DMS153 (cell line): ENCODE data around the gene PCDHGC3.

Experiments
- DNase-seq: peaks from one replicate; lab custom pipeline; 2025; lab: John Stamatoyannopoulos, UW

PCDHGC3 gene

DNA sequence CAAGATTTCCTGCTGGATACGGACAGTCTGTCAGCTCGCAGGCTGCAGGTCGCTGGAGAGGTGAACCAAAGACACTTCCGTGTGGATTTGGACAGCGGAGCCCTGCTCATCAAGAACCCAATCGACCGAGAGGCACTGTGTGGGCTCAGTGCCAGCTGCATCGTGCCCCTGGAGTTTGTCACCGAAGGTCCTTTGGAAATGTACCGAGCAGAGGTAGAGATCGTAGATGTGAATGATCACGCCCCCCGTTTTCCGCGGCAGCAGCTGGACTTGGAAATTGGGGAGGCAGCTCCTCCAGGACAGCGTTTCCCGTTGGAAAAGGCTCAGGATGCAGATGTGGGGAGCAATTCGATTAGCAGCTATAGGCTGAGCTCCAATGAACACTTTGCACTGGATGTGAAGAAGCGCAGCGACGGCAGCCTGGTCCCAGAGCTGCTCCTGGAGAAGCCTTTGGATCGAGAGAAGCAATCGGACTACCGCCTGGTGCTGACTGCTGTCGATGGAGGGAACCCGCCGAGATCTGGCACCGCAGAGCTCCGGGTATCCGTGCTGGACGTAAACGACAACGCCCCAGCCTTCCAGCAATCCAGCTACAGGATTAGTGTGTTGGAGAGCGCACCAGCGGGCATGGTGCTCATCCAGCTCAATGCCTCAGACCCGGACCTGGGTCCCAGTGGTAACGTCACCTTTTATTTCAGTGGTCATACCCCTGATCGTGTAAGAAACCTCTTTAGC lies 9.7 kb downstream of the PCDHGC3 start:
- DNase-seq, result no peak

DNA sequence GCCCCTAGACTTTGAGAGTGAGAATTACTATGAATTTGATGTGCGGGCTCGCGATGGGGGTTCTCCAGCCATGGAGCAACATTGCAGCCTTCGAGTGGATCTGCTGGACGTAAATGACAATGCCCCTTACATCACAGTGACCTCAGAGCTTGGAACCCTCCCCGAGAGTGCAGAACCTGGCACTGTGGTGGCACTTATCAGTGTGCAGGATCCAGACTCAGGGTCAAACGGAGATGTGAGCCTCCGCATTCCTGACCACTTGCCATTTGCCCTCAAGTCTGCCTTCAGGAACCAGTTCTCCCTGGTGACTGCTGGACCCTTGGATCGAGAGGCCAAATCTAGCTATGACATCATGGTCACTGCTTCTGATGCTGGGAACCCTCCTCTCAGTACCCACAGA lies 10.3 kb downstream of the PCDHGC3 start:
- DNase-seq, result no peak

GRCh38 chr5:141487131-141487530 lies 11.4 kb downstream of the PCDHGC3 start:
- DNase-seq, result no peak

DNA sequence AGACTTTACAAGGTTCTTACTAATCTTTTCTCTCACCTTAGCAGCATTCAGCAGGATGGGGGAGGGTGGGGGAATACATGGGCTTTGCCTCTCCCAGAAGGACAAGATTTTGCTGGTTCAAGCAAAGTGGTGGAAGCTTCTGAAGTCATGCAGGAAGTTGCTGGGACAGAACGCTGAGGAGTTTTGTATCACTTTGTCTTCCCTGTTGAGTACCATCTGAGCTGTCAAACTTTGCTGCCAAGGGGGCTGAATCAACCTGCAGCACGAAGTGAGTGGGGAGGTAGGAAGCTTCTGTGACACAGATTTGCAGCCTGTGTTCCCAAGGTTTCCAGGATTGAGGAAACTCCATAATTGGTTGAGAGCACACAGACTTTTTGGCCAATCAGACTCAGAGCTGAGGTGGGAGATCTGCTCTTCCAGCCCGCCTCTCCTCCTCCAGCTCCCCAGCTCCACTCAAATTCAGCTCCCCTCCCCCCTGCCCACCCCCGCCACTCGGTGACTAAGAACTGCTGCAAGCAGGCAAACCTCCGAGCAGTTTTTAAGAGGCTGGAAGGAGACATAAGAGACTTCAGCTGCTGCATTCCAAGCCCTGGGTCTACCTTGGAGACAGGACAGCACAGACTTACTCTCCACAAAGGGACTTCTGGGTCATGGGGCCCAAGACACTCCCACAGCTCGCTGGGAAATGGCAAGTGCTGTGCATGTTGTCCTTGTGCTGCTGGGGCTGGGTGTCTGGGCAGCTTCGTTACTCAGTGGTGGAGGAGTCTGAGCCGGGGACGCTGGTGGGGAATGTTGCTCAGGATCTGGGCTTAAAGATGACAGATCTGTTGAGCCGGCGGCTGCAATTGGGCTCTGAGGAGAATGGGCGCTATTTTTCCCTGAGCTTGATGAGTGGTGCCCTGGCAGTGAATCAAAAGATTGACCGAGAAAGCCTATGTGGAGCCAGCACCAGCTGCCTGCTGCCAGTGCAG lies 13.1 kb downstream of the PCDHGC3 start, which contains the start of gene PCDHGC5:
TSS of gene PCDHGC5 (plus strand) at position 491 of the 971 bp plus-strand sequence. CDS start at position 651, 160 bp downstream.
- DNase-seq, result no peak

GRCh38 chr5:141489841-141490240 lies 14.1 kb downstream of the PCDHGC3 start:
- DNase-seq, result no peak

DNA sequence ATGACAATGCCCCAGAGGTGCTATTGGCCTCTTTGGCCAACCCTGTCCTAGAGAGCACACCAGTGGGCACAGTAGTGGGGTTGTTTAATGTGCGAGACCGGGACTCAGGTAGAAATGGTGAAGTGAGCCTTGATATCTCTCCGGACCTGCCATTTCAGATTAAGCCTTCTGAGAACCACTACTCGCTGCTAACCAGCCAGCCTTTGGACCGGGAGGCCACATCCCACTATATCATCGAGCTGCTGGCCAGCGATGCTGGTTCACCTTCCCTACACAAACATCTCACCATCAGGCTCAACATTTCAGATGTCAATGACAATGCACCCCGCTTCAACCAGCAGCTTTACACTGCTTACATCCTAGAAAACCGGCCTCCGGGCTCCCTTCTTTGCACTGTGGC lies 14.5 kb downstream of the PCDHGC3 start:
- DNase-seq, result no peak

DNA sequence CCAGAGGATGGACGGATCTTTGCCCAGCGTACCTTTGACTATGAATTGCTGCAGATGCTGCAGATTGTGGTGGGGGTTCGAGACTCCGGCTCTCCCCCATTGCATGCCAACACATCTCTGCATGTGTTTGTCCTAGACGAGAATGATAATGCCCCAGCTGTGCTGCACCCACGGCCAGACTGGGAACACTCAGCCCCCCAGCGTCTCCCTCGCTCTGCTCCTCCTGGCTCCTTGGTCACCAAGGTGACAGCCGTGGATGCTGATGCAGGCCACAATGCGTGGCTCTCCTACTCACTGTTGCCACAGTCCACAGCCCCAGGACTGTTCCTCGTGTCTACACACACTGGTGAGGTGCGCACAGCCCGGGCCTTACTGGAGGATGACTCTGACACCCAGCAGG lies 15.0 kb downstream of the PCDHGC3 start:
- no peak for DNase-seq

DNA sequence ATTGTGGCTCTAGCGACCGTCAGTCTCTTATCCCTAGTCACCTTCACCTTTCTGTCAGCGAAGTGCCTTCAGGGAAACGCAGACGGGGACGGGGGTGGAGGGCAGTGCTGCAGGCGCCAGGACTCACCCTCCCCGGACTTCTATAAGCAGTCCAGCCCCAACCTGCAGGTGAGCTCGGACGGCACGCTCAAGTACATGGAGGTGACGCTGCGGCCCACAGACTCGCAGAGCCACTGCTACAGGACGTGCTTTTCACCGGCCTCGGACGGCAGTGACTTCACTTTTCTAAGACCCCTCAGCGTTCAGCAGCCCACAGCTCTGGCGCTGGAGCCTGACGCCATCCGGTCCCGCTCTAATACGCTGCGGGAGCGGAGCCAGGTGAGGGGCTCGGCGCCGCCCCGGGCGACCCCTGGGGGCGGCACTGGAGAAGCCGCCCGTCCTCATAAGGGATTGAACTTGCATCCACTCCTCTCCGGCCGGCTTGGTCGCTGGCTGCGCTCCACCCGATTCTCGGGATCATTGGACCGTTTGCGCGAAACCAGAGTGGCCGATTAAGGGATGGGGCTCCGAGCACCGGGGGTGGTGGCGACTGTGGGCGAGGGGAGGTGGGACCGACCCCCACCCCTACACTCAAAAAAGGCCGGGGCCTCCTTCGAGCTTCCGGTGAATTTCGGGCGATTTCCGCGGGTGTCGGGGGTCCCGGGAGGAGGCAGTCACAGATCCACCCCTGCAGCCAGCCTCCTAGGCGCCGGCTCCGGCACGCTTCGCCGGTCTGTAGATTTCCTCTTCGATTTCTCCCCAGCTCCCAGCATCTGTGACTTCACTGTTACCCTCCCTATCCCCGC lies 15.8 kb downstream of the PCDHGC3 start:
- no peak for DNase-seq

DNA sequence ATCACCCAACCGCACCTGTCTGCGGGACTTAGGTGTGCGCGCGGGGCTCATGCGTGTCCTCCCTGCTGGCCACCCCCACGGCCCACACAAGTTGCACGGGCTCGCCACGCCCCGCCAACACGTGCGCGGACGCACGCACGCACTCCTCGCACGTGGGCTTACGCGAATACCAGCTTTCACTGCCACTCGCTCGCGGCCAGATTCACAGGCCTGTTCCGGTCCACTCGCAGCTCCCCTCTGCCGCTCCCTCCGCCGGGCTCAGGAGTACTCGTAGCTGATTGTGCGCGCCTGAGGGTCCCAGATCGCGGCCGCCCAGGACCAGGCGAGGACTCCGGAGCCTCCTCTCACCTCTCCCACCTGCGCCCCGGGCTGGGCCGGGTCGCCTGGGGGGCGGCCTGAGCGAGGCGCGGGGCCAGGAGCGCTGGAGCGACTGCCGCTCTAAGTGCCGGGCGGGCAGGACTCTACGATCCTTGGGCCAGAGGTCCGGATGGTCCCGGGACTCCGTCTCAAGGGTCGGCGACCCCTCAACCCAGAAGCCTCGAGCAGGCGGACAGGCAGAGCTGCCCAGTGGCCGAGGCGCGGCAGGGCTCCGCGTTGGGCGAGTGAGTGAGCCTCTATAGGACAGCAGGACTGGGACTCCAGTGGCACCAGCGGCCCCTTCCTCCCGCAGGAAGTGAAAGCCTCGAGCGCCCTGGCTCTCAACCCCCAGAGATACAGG lies 16.6 kb downstream of the PCDHGC3 start:
- DNase-seq, result no peak

DNA sequence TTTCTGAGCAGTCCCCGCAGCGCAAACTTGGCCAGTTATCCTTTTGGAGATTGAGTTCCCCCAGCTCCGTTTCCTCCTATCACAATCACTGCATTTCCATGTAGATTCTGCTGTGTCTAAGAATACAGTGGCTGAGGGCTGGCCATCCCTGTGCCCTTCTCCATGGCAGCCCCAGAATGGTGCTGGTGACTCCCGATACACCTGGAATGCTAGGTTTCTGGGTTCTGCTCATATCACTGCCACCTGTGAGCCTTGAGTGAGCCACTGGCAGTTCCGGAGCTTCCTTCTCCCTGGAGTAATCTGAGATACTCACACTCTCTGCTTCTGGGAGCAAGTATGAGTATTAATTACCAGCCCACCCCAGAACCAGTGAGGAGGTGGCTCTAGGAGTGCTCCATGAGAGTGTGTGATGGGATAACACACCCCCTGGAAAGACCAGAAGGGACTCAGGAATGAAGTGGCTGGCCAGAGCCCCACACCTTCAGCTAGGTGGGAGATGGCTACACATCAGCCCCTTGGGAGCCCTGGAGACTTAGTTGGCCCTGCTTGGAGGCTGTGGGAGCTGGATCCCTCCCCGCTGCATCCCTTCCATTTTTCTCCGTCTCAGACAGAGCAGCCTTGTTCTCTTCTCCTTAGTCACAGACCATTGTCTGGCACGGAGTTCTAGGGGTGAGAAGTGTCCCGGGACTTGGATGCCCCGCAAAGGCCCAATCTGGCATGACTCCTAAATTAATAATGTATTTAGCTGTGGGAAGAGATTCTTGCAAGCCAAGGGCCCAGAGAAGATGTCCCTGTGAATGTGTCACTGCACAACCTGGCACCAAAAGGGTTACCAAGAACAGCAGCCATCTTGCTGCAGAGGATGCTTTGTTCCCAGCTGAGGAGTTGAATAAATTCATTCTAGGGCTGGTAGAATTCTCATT lies 18.0 kb downstream of the PCDHGC3 start:
- no peak for DNase-seq

DNA sequence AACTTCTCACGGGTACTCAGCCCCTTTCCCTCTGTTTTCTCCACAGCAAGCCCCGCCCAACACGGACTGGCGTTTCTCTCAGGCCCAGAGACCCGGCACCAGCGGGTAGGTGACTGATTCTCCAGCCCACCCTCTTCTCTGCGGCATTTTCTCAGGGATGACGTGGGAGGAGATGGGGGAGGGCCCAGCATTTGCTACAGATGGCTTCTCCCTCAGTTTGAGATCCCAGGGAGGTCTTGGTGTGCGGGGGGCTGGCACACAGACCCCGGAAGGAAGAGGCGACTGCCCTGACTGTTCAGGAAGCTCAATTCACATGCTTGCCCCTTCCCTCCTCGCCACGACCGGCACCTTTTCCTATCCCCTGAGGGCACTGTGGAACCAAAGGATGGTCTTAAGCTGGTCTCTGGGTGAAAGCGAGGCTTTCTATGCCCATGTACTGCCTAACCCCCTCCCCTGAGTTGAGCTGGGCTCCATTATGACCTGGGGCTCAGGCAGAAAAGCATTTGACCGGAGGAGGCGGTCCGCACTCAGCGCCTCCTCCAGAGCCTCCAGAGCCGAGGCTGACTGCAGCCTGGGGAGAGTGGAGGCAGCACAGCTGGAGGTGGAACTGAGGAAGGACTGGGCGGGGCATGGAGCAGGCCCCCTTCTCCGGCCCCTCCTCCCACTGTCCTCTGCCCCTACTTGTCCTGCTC lies 19.1 kb downstream of the PCDHGC3 start:
- no peak for DNase-seq

- no peak for DNase-seq
Measured at GRCh38 chr5:141495453-141495811, 19.7 kb downstream of the PCDHGC3 start.

- no peak for DNase-seq
Measured at GRCh38 chr5:141496038-141496437, 20.3 kb downstream of the PCDHGC3 start.

GRCh38 chr5:141501761-141502160 lies 26.0 kb downstream of the PCDHGC3 start:
- DNase-seq, result no peak

DNA sequence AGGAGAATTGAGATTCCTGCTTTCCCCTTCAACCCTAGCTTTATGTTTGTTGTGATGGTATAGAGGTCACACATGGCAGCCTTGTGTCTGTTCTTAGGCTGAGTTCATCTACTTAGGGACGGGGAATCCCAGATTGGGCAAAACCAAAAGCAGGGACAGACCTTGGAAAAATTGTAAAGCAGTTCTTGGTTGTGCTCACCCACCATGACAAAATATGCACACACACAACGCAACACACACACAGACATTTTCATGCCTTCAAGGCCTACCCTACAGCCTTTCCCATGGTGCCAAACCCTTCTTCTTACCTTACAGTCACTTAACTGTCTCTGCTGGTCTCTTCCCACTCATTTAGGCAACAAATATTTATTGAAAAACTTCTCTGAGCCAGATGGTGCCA lies 27.9 kb downstream of the PCDHGC3 start:
- no peak for DNase-seq

DNA sequence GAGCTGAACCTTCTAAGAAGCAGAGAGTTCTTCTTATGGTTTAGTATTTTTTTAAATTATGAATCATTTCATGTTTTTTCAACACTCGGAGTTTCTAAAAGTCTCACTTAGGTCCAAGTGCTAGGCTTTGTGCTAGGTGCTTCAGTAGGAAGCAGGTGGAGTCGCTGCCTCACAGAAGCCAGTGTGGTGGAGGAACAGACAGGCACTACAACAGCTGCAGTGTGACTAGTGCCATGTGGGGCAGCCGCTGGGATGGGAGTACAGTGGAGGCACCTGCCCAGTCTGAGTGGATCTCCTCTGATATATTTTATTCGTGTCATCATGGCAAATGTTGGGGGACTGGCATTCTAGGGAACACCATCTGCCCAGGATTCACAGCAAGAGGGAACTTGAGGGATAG lies 28.4 kb downstream of the PCDHGC3 start:
- DNase-seq, result no peak

DNA sequence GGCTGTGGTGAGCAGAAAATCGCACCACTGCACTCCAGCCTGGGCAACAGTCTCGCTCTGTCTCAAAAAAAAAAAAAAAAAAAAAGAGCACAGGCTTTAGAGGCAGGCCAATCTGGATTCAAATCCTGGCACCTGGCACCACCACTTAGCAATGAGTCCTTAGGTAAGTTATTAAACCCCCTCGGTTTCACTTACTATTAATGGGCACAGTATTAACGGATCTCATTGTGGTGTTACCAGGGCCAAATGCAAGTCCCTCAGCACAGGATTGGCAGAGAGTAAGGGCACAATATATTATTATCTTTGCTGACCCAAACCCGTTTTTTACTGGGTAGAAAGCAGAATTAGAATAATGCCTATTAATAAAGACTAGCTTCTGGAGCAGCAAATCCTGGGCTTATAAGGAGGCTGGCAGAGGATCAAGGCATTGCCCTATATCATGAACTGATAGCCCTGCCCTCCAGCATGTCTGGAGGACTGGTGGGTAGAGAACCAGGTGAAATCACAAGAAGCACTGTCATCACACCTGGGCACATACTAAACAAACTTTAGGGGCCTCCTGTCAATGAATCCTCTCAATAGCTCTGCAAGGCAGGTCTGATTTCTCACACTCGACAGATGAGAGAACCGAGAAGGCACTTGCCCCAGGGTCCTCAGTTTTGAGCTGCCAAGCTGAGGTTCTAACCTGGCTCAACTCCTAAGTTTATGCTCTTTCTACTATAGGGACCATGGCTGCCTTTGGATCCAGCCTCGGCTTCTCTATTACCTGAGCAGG lies 30.8 kb downstream of the PCDHGC3 start:
- DNase-seq, result no peak

- DNase-seq, result no peak
Measured at GRCh38 chr5:141507387-141508091, 31.8 kb downstream of the PCDHGC3 start.
